A673 (cell line): ENCODE measurements around the gene SIRPD. TPM values are rescaled to one million over a fixed set of nuclear protein-coding genes. Genes with fewer than 3 reads are reported as not detected.

ENCODE experiments used
- BruUV-seq: library from RNA; stranded (reverse); fragments of 400-500 nt; replicated peaks from 2 replicates; lab custom pipeline; 2021; lab: Mats Ljungman, UMichigan
- CTCF ChIA-PET: fragments of 300-600 bp; sonication (Branson Sonifier 250); formaldehyde crosslinking; loops from one replicate; lab custom pipeline; 2022; ENCODE audit warnings: antibody characterized with exemption; lab: Charles Lee
- POLR2A ChIA-PET: fragments of 300-600 bp; sonication (Branson Sonifier 250); formaldehyde crosslinking; loops from one replicate; lab custom pipeline; 2022; ENCODE audit warnings: antibody characterized with exemption; ENCODE audit not compliant: low non-redundant PET; lab: Charles Lee
- DNase-seq: peaks from one replicate; pipeline ENCODE4 v3.0.0-alpha.2; 2015; ENCODE audit warnings: low spot score
- H3K27ac ChIP-seq: fragments of 200-600 bp; sonication (generic); 2 replicates; pipeline ENCODE4 v1.5.1; 2016; ENCODE audit warnings: mixed run types, low read depth, mild to moderate bottlenecking, mixed read lengths, antibody characterized with exemption, low read length; ENCODE audit not compliant: poor library complexity, severe bottlenecking
- H3K27me3 ChIP-seq: fragments of 200-600 bp; sonication (generic); replicated peaks from 2 replicates; pipeline ENCODE4 v1.6.1; 2017; ENCODE audit warnings: mixed run types, low read depth, mild to moderate bottlenecking, mixed read lengths, antibody characterized with exemption, low read length; ENCODE audit not compliant: insufficient read depth, poor library complexity
- H3K36me3 ChIP-seq: fragments of 200-600 bp; sonication (generic); 2 replicates; pipeline ENCODE4 v1.6.1; 2016; ENCODE audit warnings: mixed run types, mild to moderate bottlenecking, mixed read lengths, antibody characterized with exemption, low read length; ENCODE audit not compliant: insufficient read depth, poor library complexity, severe bottlenecking
- H3K4me1 ChIP-seq: fragments of 200-600 bp; sonication (generic); 2 replicates; pipeline ENCODE4 v1.6.1; 2017; ENCODE audit warnings: mixed run types, mild to moderate bottlenecking, mixed read lengths, antibody characterized with exemption, low read length; ENCODE audit not compliant: insufficient read depth, poor library complexity, severe bottlenecking
- H3K4me3 ChIP-seq: fragments of 200-600 bp; sonication (generic); 2 replicates; pipeline ENCODE4 v1.5.1; 2016; ENCODE audit warnings: low read depth, mixed run types, mild to moderate bottlenecking, mixed read lengths, low read length; ENCODE audit not compliant: poor library complexity, severe bottlenecking
- H3K9me3 ChIP-seq: fragments of 200-600 bp; sonication (generic); 2 replicates; pipeline ENCODE4 v1.6.1; 2016; ENCODE audit warnings: mixed run types, low read depth, mild to moderate bottlenecking, mixed read lengths, antibody characterized with exemption, low read length; ENCODE audit not compliant: poor library complexity, severe bottlenecking
- CTCF ChIP-seq: fragments of 300-800, 200-600 bp; sonication (generic); conservative IDR thresholded peaks from 2 replicates; pipeline ENCODE4 v1.5.1; 2017; ENCODE audit warnings: low read depth, mild to moderate bottlenecking, antibody characterized with exemption, low read length, moderate library complexity, mixed read lengths
- EZH2 ChIP-seq: fragments of 200-600 bp; sonication (generic); IDR thresholded peaks from 2 replicates; pipeline ENCODE4 v1.6.1; 2017; ENCODE audit warnings: borderline replicate concordance, low read depth, mild to moderate bottlenecking, mixed read lengths, antibody characterized with exemption, low read length; ENCODE audit not compliant: poor library complexity, severe bottlenecking
- intact Hi-C: fragments of 100-400 bp; cut with micrococcal nuclease; formaldehyde crosslinking; loops from one replicate; pipeline ENCODE4 v1.10.0; 2022; ENCODE audit not compliant: unreplicated experiment
- total RNA-seq: library from RNA; stranded (reverse); gene quantifications from 2 replicates; pipeline ENCODE4 v1.2.3, GENCODE V29; 2021

SIRPD gene
- total RNA-seq, 1 experiment from 2014 or later, result not detected

DNA sequence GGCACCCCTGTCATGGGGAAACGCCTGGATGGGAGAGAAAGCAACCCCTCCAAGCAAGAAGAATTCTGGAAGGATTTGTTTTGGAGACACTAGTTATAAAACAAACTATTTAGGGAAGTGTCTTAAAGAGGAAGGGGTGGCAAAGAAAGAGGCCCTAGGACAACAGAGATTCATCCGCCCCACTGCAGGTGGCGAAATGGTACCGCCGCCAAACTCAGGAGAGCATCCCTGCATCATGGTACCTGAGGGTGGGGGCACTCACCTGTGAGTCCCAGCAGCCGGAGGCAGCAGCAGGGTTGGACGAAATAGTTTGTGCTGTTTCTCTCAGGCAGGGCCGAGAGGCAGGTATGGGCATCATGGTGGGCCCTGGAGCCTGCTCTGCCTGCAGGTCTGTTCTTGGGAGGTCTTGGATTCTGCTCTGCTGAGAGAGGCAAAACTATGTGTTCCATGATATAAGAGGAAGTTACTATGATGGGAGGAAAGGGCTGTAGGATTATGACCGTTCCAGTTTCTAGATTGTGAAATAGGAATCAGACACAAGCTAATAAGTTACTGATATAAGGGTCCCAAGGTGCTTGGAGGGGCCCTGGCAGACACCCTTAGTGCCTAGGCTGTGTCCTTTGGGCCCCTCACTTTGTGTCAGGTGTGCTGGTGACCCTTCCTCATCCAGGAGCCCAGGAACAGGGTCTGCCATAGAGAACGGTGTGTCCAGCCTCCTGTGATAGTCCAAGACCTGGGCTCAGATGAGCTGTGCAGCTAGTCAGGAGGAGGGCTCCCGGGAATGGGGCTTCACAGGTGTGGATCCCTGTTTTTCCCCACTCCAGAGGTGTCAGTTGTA lies 20.4 kb downstream of the SIRPD start:
- H3K36me3 ChIP-seq, result no peaks in the 10 kb centered on the region
- intact Hi-C loops, result no loop called here
- no peaks in the 10 kb centered on the region for H3K9me3 ChIP-seq
- no peaks in the 10 kb centered on the region for H3K4me1 ChIP-seq
- no peak overlapping the region for H3K4me3 ChIP-seq
- H3K27ac ChIP-seq, result no peak overlapping the region
- H3K27me3 ChIP-seq, result no peaks in the 10 kb centered on the region
- TF ChIP-seq CTCF (no peak), EZH2 (no peak)
- CTCF ChIA-PET, result no interaction called here
- POLR2A ChIA-PET, result no interaction called here
- BruUV-seq, result no TSS peak
- DNase-seq, result no peak

GRCh38 chr20:1535420-1536175 lies 21.9 kb downstream of the SIRPD start:
- H3K27me3 ChIP-seq, result no peaks in the 10 kb centered on the region
- no peak for DNase-seq
- H3K9me3 ChIP-seq, result no peaks in the 10 kb centered on the region
- H3K4me3 ChIP-seq, result no peak overlapping the region
- CTCF ChIA-PET, result no interaction called here
- no peaks in the 10 kb centered on the region for H3K4me1 ChIP-seq
- POLR2A ChIA-PET, result no interaction called here
- TF ChIP-seq EZH2 (no peak), CTCF (no peak)
- BruUV-seq, result no TSS peak
- H3K36me3 ChIP-seq, result no peaks in the 10 kb centered on the region
- intact Hi-C loops, result no loop called here
- H3K27ac ChIP-seq, result no peak overlapping the region

GRCh38 chr20:1534526-1534925 lies 23.0 kb downstream of the SIRPD start:
- CTCF ChIA-PET, result no interaction called here
- TF ChIP-seq CTCF, result no peak
- TF ChIP-seq EZH2, result no peak
- H3K27ac ChIP-seq, result no peak overlapping the region
- H3K36me3 ChIP-seq, result no peaks in the 10 kb centered on the region
- no TSS peak for BruUV-seq
- H3K27me3 ChIP-seq, result no peaks in the 10 kb centered on the region
- H3K4me3 ChIP-seq, result no peak overlapping the region
- POLR2A ChIA-PET, result no interaction called here
- H3K9me3 ChIP-seq, result no peaks in the 10 kb centered on the region
- no peaks in the 10 kb centered on the region for H3K4me1 ChIP-seq
- DNase-seq, result no peak
- intact Hi-C loops, result no loop called here
